ENCODE data around the gene ZNF485.
A peak's percentile ranks its signal among the peaks of the same experiment; 100 is the strongest.
"Not testable (repeated sequence)": the region's sequence is repeated elsewhere in the genome, so short reads cannot be mapped to it uniquely, and the experiment has no call there.

ZNF485 gene

GRCh38 chr10:43606323-43607198 is at the start of gene ZNF485:
Gene ZNF485 (plus strand): TSS chr10:43606438. CDS start chr10:43607051, 613 bp downstream.
- peak; percentile 52 for DNase-seq (ENCODE audit: low read depth)

GRCh38 chr10:43557214-43557613 is 49.0 kb upstream of the ZNF485 start:
- DNase-seq (ENCODE audit: low read depth): no peak

- no peak for DNase-seq (ENCODE audit: low read depth)
These were observed 36.6 kb upstream of the ZNF485 start for GRCh38 chr10:43569681-43570080.

GRCh38 chr10:43570971-43571370 is 35.3 kb upstream of the ZNF485 start:
- DNase-seq (ENCODE audit: low read depth): no peak

- DNase-seq (ENCODE audit: low read depth): no peak
These were observed 32.8 kb upstream of the ZNF485 start for GRCh38 chr10:43573250-43574000.

- peak; percentile 66 for DNase-seq (ENCODE audit: low read depth)
These were observed 32.0 kb upstream of the ZNF485 start, which contains the start of gene ZNF239 for GRCh38 chr10:43574001-43574892. Gene ZNF239 (minus strand): TSS chr10:43574616. CDS start chr10:43558079, 16,537 bp downstream.

- DNase-seq (ENCODE audit: low read depth): no peak
These were observed 31.3 kb upstream of the ZNF485 start for GRCh38 chr10:43574906-43575305.

GRCh38 chr10:43576062-43576461 is 30.2 kb upstream of the ZNF485 start:
- no peak for DNase-seq (ENCODE audit: low read depth)

- no peak for DNase-seq (ENCODE audit: low read depth)
These were observed 29.7 kb upstream of the ZNF485 start for GRCh38 chr10:43576580-43576979.

- DNase-seq (ENCODE audit: low read depth): no peak
These were observed 22.2 kb upstream of the ZNF485 start for GRCh38 chr10:43584051-43584450.

GRCh38 chr10:43585046-43585445 is 21.2 kb upstream of the ZNF485 start:
- DNase-seq (ENCODE audit: low read depth): no peak

- DNase-seq (ENCODE audit: low read depth): no peak
These were observed 20.1 kb upstream of the ZNF485 start for GRCh38 chr10:43585981-43586729.

- DNase-seq (ENCODE audit: low read depth): not testable (repeated sequence)
These were observed 19.5 kb upstream of the ZNF485 start for GRCh38 chr10:43586730-43587115.

- DNase-seq (ENCODE audit: low read depth): no peak
These were observed 14.8 kb upstream of the ZNF485 start for GRCh38 chr10:43591303-43591904.

GRCh38 chr10:43594944-43595589 is 11.2 kb upstream of the ZNF485 start:
- no peak for DNase-seq (ENCODE audit: low read depth)

- DNase-seq (ENCODE audit: low read depth): no peak
These were observed 10.4 kb upstream of the ZNF485 start for GRCh38 chr10:43595739-43596298.

- DNase-seq (ENCODE audit: low read depth): no peak
These were observed 9.7 kb upstream of the ZNF485 start for GRCh38 chr10:43596546-43596945.

- DNase-seq (ENCODE audit: low read depth): no peak
These were observed 7.8 kb upstream of the ZNF485 start for GRCh38 chr10:43598446-43598845.

GRCh38 chr10:43599333-43599732 is 6.9 kb upstream of the ZNF485 start:
- no peak for DNase-seq (ENCODE audit: low read depth)

GRCh38 chr10:43601576-43601975 is 4.7 kb upstream of the ZNF485 start:
- DNase-seq (ENCODE audit: low read depth): not testable (repeated sequence)
